IgD-negative memory B cell (primary cell): ENCODE results near the gene TLE3. TPM values are rescaled to one million over a fixed set of nuclear protein-coding genes. Genes with fewer than 3 reads are reported as not detected.

ENCODE experiments used
- H3K27ac Mint-ChIP-seq, 3 donors: one replicate each; pipeline ENCODE4 v1.8.0; 2020 to 2022; ENCODE audit warnings: mild to moderate bottlenecking in 3 of 3, mixed read lengths in 3 of 3, moderate library complexity in 1 of 3
- H3K27me3 Mint-ChIP-seq: one replicate; pipeline ENCODE4 v1.8.0; 2021; ENCODE audit warnings: mixed read lengths
- H3K36me3 Mint-ChIP-seq: one replicate; pipeline ENCODE4 v1.8.0; 2020; ENCODE audit warnings: mild to moderate bottlenecking, mixed read lengths
- H3K4me1 Mint-ChIP-seq, 3 donors: one replicate each; pipeline ENCODE4 v1.8.0; 2020 to 2022; ENCODE audit warnings: mixed read lengths in 3 of 3, mild to moderate bottlenecking in 1 of 3
- H3K4me3 Mint-ChIP-seq, 4 donors: one replicate each; pipeline ENCODE4 v1.8.0; 2020 to 2022; ENCODE audit warnings: mild to moderate bottlenecking in 4 of 4, mixed read lengths in 4 of 4, moderate library complexity in 3 of 4
- H3K9me3 Mint-ChIP-seq, 3 donors: one replicate each; pipeline ENCODE4 v1.8.0; 2020 to 2021; ENCODE audit warnings: mixed read lengths in 3 of 3, mild to moderate bottlenecking in 1 of 3
- polyA plus RNA-seq: library from polyadenylated mRNA; unstranded; fragments of 300-500 nt; fragmentation: Illumina TruSeq; gene quantifications from one replicate; pipeline ENCODE4 v1.2.3, GENCODE V29; 2021

TLE3 gene
- polyA plus RNA-seq, 1 donor from 2014 or later = 88.7 TPM

DNA sequence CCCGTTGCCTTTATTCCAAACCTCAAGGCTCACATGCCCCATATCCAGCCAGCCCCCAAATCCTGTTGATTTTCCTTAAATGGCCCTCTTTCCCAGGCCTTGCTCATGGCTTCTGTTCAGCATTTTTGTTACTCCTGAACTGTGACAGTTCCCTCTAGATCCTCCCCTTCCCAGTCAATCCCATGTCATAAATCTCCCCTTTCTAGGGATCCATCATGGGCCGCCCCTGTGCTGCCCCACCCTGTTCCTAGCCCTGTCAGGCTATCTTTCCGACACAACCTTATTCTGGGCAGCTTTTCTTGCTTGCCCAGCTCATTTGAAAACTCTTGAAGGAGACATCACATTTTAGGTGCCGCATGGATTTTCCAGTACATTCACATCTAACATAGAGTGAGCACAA is 84.8 kb downstream of the TLE3 start:
- Mint-ChIP-seq H3K36me3 (no peaks in the 10 kb centered on the region), H3K27me3 (peaks cover 3% of the 10 kb centered on the region), H3K27ac (peak overlapping the region; percentile 83 to 94 (median 91)), H3K4me1 (peaks cover 62 to 77% (median 74%) of the 10 kb centered on the region in 3 donors), H3K9me3 (no peaks in the 10 kb centered on the region), H3K4me3 (peak overlapping the region in 3 of 4 donors; percentile 7 to 75 (median 30))

DNA sequence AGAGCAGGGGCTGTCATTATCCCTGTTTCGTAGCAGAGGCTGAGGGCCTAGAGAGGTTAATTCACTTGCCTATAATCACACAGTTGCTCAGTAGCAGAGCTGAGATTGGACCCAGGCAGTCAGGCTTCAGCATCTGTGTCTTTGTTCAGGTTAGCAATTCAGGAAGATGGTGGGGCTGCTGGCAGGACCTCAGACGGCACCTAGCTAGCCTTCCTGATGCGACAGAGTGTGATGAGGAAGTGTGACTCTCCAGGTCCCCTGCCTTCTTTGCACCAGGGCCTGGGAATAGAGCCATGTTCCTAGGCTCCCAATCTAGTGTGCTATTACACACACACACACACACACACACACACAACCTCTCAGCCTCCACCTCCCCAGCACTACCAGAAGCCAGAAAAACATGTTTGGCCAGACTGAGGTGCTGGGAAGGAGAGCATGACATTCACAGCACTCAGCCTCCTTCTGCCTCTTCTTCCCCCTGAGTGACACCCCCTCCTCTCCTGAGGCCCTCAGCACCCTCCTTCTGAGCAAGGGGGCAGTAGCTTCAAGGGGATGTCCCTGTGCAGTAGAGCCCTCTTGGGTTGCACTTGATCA is 88.9 kb downstream of the TLE3 start:
- no peaks in the 10 kb centered on the region for H3K27me3 Mint-ChIP-seq
- H3K4me3 Mint-ChIP-seq = peak overlapping the region in 1 of 4 donors; percentile 63
- peaks cover 3% of the 10 kb centered on the region for H3K36me3 Mint-ChIP-seq
- H3K4me1 Mint-ChIP-seq = peaks cover 34 to 46% (median 45%) of the 10 kb centered on the region in 3 donors
- H3K27ac Mint-ChIP-seq = peak overlapping the region in 1 of 3 donors; percentile 81
- H3K9me3 Mint-ChIP-seq = no peaks in the 10 kb centered on the region

DNA sequence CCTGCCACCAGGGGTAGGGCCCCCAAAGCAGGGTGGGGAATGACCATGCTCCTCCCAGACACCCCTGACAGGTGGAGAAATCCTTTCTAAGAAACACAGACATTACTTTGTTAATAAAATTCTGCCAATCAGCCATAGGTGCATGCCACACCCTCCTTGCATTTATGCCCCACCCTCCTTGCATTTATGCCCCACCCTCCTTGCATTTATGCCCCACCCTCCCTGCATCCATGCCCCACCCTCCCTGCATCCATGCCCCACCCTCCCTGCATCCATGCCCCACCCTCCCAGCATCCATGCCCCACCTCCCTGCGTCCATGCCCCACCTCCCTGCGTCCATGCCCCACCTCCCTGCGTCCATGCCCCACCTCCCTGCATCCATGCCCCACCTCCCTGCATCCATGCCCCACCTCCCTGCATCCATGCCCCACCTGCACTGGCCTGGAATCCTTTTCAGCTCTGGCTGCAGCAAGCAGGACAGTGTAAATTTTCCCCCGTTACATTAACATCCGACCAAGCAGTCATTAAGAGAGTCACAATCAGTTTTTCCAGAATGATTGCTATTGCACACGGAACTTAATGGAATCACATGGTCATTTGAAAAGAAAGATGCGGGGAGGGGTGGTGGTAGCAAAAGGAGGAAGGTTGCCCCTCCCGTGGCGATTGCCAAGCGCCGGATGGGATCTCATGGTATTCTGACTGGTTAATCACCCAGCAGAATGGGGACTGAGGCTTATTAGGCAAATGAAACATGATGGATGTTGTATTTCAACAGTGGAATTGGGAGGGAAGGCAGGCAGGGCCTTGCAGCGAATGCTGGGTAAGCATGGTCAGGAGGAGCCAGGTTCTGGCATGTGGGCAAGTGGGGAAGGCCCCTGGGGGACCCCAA is 91.2 kb downstream of the TLE3 start:
- Mint-ChIP-seq H3K27me3 (no peaks in the 10 kb centered on the region), H3K9me3 (peaks cover 0 to 9% (median 7%) of the 10 kb centered on the region in 3 donors), H3K4me3 (no peak overlapping the region), H3K36me3 (peaks cover 3% of the 10 kb centered on the region), H3K27ac (peak overlapping the region in 2 of 3 donors; percentile 63 to 65), H3K4me1 (peaks cover 27 to 38% (median 31%) of the 10 kb centered on the region in 3 donors)

DNA sequence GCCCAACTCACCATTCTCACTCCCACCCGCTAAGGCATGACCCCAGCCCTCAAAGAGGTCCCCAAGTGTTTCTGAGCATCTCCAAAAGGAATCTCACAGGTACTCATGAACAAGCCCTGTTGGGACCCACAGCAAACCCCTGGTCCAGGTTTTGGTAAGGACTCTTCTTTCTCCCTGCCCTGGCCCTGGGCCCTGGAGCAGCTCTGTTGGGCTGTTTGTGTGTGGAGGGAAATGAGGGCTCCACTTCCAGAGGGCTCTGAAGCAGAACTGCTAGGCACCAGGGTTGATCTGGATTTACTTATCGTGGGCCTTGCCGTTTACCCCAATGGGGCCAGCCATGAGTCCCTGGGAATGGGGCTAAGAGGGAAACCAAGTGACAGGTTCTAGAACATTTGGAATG is 92.9 kb downstream of the TLE3 start:
- peaks cover 36 to 50% (median 40%) of the 10 kb centered on the region in 3 donors for H3K4me1 Mint-ChIP-seq
- no peak overlapping the region for H3K4me3 Mint-ChIP-seq
- no peaks in the 10 kb centered on the region for H3K27me3 Mint-ChIP-seq
- H3K27ac Mint-ChIP-seq = no peak overlapping the region
- peaks cover 5% of the 10 kb centered on the region for H3K36me3 Mint-ChIP-seq
- H3K9me3 Mint-ChIP-seq = peaks cover 0 to 9% (median 8%) of the 10 kb centered on the region in 3 donors

DNA sequence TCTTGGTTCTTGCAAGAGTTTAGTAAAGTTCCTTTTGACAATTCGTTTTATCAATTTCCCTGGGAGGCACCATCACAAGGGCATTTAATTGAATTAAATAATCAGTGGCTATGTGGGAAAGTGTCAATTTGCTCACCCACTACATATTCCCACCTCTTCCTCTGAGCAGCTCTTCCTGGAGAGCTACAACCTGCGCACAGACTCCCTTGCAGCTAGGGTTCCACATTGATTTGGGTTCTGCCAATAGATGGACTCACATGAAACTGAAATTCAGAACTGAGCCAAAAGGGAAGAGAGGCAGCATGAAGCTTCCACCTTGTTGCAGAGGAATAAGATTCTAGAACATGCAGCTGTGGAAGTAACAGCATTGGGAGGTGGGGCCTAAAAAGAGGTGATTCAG is 94.8 kb downstream of the TLE3 start:
- H3K9me3 Mint-ChIP-seq = peaks cover 1 to 9% (median 8%) of the 10 kb centered on the region in 3 donors
- H3K27ac Mint-ChIP-seq = peak overlapping the region in 1 of 3 donors; percentile 34
- H3K36me3 Mint-ChIP-seq = peaks cover 13% of the 10 kb centered on the region
- H3K4me1 Mint-ChIP-seq = peaks cover 39 to 52% (median 45%) of the 10 kb centered on the region in 3 donors
- H3K4me3 Mint-ChIP-seq = peak overlapping the region in 1 of 4 donors; percentile 68
- H3K27me3 Mint-ChIP-seq = peaks cover 2% of the 10 kb centered on the region

DNA sequence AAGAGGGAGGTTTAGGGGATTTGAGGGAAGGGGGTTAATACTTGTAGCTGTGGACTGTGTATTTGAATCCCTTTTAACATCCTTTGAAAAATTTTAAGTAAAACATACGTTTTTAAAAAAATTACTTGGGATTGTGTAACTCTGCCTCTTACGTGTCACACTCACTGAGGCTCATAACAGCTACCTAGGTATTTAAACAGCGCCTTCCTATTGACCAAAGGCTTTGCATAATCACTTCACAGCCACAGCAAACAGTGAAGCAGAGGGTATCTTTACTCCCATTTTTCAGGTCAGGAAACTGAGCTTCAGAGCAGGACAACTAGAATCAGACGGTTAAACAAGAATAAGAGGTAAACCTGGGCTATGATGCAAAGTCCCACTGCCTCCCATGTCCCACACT is 95.9 kb downstream of the TLE3 start:
- H3K4me1 Mint-ChIP-seq = peaks cover 43 to 61% (median 48%) of the 10 kb centered on the region in 3 donors

DNA sequence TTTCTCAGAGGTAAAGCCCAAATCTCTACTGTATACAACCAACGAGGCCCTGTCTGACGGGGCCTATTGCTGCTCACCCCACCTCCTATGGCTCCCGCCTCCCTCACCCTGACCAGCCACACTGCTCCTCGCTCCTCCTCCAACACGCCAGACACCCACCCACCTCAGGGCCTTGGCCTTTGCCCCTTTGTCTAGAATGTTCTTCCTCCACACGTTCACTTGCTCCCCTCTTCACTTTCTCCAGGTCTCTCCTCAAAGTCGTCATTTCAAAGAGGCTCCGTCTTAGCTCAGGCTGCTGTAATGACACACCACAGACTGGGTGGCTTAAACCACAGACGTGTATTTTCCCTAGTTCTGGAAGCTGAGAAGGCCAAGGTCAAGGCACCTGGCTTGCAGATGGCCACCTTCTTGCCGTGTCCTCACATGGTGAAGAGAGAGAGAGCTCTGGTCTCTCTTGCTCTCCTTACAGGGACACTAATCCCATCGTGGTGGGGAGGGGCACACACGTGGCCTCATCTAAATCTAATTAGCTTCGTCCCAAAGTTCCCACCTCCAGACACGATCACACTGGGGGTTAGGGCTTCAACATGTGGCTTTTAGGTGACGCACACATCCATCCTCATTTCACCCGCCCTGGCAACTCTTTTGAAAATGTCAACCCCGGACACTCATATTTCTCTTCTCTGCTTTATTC is 98.2 kb downstream of the TLE3 start:
- Mint-ChIP-seq H3K27ac (peak overlapping the region; percentile 63 to 85 (median 85)), H3K36me3 (peaks cover 13% of the 10 kb centered on the region), H3K4me1 (peaks cover 46 to 78% (median 69%) of the 10 kb centered on the region in 3 donors), H3K27me3 (peaks cover 2% of the 10 kb centered on the region), H3K4me3 (peak overlapping the region in 2 of 4 donors; percentile 42 to 67), H3K9me3 (peaks cover 2 to 9% (median 8%) of the 10 kb centered on the region in 3 donors)

More for the DNA sequence above, 95.9 kb downstream of the TLE3 start:
- Mint-ChIP-seq H3K27ac (peak overlapping the region in 1 of 3 donors; percentile 52), H3K27me3 (peaks cover 2% of the 10 kb centered on the region), H3K36me3 (peaks cover 13% of the 10 kb centered on the region), H3K4me3 (no peak overlapping the region), H3K9me3 (peaks cover 2 to 9% (median 8%) of the 10 kb centered on the region in 3 donors)

- H3K27ac Mint-ChIP-seq = peak overlapping the region in 2 of 3 donors; percentile 85
- H3K4me3 Mint-ChIP-seq = peak overlapping the region in 2 of 4 donors; percentile 67 to 70
Measured at GRCh38 chr15:69998541-69999391, 99.0 kb downstream of the TLE3 start.

GRCh38 chr15:69997813-69998212 is 99.9 kb downstream of the TLE3 start:
- peaks cover 2 to 7% (median 3%) of the 10 kb centered on the region in 3 donors for H3K9me3 Mint-ChIP-seq
- peaks cover 53 to 86% (median 81%) of the 10 kb centered on the region in 3 donors for H3K4me1 Mint-ChIP-seq
- H3K4me3 Mint-ChIP-seq = peak overlapping the region in 2 of 4 donors; percentile 55 to 87
- peaks cover 2% of the 10 kb centered on the region for H3K27me3 Mint-ChIP-seq
- H3K27ac Mint-ChIP-seq = peak overlapping the region in 2 of 3 donors; percentile 51 to 69
- peaks cover 12% of the 10 kb centered on the region for H3K36me3 Mint-ChIP-seq

More at GRCh38 chr15:69998541-69999391, 99.0 kb downstream of the TLE3 start:
- Mint-ChIP-seq H3K27me3 (peaks cover 2% of the 10 kb centered on the region), H3K9me3 (peaks cover 2 to 9% (median 8%) of the 10 kb centered on the region in 3 donors), H3K4me1 (peaks cover 48 to 84% (median 74%) of the 10 kb centered on the region in 3 donors), H3K36me3 (peaks cover 12% of the 10 kb centered on the region)
